IPS-20b (cell line): ENCODE data around the gene MAP3K7CL.

Source experiments
- H3K27ac ChIP-seq: one replicate; pipeline ENCODE4 v1.5.1; 2013; ENCODE audit warnings: low read length
- H3K27me3 ChIP-seq: 2 replicates; pipeline ENCODE4 v1.6.1; 2013; ENCODE audit warnings: mild to moderate bottlenecking, low read length, inconsistent platforms; ENCODE audit not compliant: insufficient read depth
- H3K36me3 ChIP-seq: 2 replicates; pipeline ENCODE4 v1.6.1; 2013; ENCODE audit warnings: low read depth, mild to moderate bottlenecking, inconsistent platforms, low read length, moderate library complexity; ENCODE audit not compliant: insufficient read depth
- H3K4me1 ChIP-seq: 2 replicates; pipeline ENCODE4 v1.6.1; 2013; ENCODE audit warnings: mild to moderate bottlenecking, control low read depth, inconsistent platforms, low read length, moderate library complexity; ENCODE audit not compliant: insufficient read depth
- H3K4me3 ChIP-seq: 2 replicates; pipeline ENCODE4 v1.5.1; 2013; ENCODE audit warnings: mild to moderate bottlenecking, low read length, inconsistent platforms
- H3K9ac ChIP-seq: 2 replicates; pipeline ENCODE4 v1.6.1; 2013; ENCODE audit warnings: low read depth, mild to moderate bottlenecking, inconsistent platforms, low read length, moderate library complexity
- H3K9me3 ChIP-seq: 2 replicates; pipeline ENCODE4 v1.6.1; 2013; ENCODE audit warnings: mild to moderate bottlenecking, low read depth, low read length, inconsistent platforms; ENCODE audit not compliant: insufficient read depth

MAP3K7CL gene

GRCh38 chr21:29187944-29188343 lies 57.5 kb downstream of the MAP3K7CL start:
- H3K9ac ChIP-seq = no peak overlapping the region
- no peak overlapping the region for H3K4me3 ChIP-seq
- no peaks in the 10 kb centered on the region for H3K36me3 ChIP-seq
- H3K4me1 ChIP-seq = peaks cover under 1% of the 10 kb centered on the region; the same call in 1 of the 2 replicates
- H3K9me3 ChIP-seq = no peaks in the 10 kb centered on the region
- H3K27me3 ChIP-seq = no peaks in the 10 kb centered on the region
- no peak overlapping the region for H3K27ac ChIP-seq

GRCh38 chr21:29189353-29189752 lies 58.9 kb downstream of the MAP3K7CL start:
- Histone ChIP-seq H3K36me3 (no peaks in the 10 kb centered on the region), H3K27me3 (no peaks in the 10 kb centered on the region), H3K27ac (no peak overlapping the region), H3K4me1 (peaks cover 5% of the 10 kb centered on the region), H3K9me3 (no peaks in the 10 kb centered on the region), H3K4me3 (no peak overlapping the region), H3K9ac (no peak overlapping the region)

- Histone ChIP-seq H3K36me3 (no peaks in the 10 kb centered on the region), H3K27me3 (no peaks in the 10 kb centered on the region), H3K9ac (no peak overlapping the region), H3K9me3 (no peaks in the 10 kb centered on the region), H3K4me3 (no peak overlapping the region), H3K4me1 (peaks cover 8% of the 10 kb centered on the region), H3K27ac (no peak overlapping the region)
These were observed 60.5 kb downstream of the MAP3K7CL start for GRCh38 chr21:29190923-29191331.

GRCh38 chr21:29193072-29193471 lies 62.6 kb downstream of the MAP3K7CL start:
- Histone ChIP-seq H3K4me1 (peaks cover 8% of the 10 kb centered on the region), H3K9ac (no peak overlapping the region), H3K36me3 (no peaks in the 10 kb centered on the region), H3K4me3 (no peak overlapping the region), H3K27ac (no peak overlapping the region), H3K27me3 (no peaks in the 10 kb centered on the region), H3K9me3 (no peaks in the 10 kb centered on the region)

GRCh38 chr21:29193901-29194300 lies 63.5 kb downstream of the MAP3K7CL start:
- H3K9me3 ChIP-seq = 0 out of 2 replicates have a peak, but pooled peaks cover 3% of the 10 kb centered on the region

GRCh38 chr21:29194342-29194741 lies 63.9 kb downstream of the MAP3K7CL start:
- no peak overlapping the region for H3K9ac ChIP-seq

More at GRCh38 chr21:29193901-29194300, 63.5 kb downstream of the MAP3K7CL start:
- H3K4me1 ChIP-seq = peaks cover 8% of the 10 kb centered on the region
- no peaks in the 10 kb centered on the region for H3K27me3 ChIP-seq
- H3K36me3 ChIP-seq = no peaks in the 10 kb centered on the region
- H3K4me3 ChIP-seq = no peak overlapping the region
- no peak overlapping the region for H3K9ac ChIP-seq
- H3K27ac ChIP-seq = no peak overlapping the region

GRCh38 chr21:29194847-29195246 lies 64.4 kb downstream of the MAP3K7CL start:
- Histone ChIP-seq H3K27ac (no peak overlapping the region), H3K27me3 (no peaks in the 10 kb centered on the region), H3K9me3 (peaks cover 9% of the 10 kb centered on the region; the same call in 1 of the 2 replicates), H3K36me3 (no peaks in the 10 kb centered on the region), H3K9ac (no peak overlapping the region), H3K4me1 (peaks cover 8% of the 10 kb centered on the region), H3K4me3 (peak overlapping the region; percentile 28; the same call in 1 of the 2 replicates)

More at GRCh38 chr21:29194342-29194741, 63.9 kb downstream of the MAP3K7CL start:
- peaks cover 8% of the 10 kb centered on the region for H3K4me1 ChIP-seq
- H3K27me3 ChIP-seq = no peaks in the 10 kb centered on the region
- H3K36me3 ChIP-seq = no peaks in the 10 kb centered on the region
- peak overlapping the region; percentile 28; the same call in 1 of the 2 replicates for H3K4me3 ChIP-seq
- H3K9me3 ChIP-seq = peaks cover 8% of the 10 kb centered on the region; the same call in 1 of the 2 replicates
- H3K27ac ChIP-seq = no peak overlapping the region

GRCh38 chr21:29195981-29196669 lies 65.7 kb downstream of the MAP3K7CL start:
- no peaks in the 10 kb centered on the region for H3K27me3 ChIP-seq
- no peak overlapping the region for H3K9ac ChIP-seq
- no peak overlapping the region for H3K4me3 ChIP-seq
- H3K27ac ChIP-seq = no peak overlapping the region
- no peaks in the 10 kb centered on the region for H3K36me3 ChIP-seq
- H3K9me3 ChIP-seq = peaks cover 19% of the 10 kb centered on the region
- peaks cover 8% of the 10 kb centered on the region for H3K4me1 ChIP-seq

GRCh38 chr21:29196670-29197191 lies 66.3 kb downstream of the MAP3K7CL start:
- Histone ChIP-seq H3K9me3 (peaks cover 25% of the 10 kb centered on the region), H3K27me3 (no peaks in the 10 kb centered on the region), H3K36me3 (no peaks in the 10 kb centered on the region), H3K4me3 (no peak overlapping the region), H3K4me1 (peaks cover 8% of the 10 kb centered on the region), H3K27ac (no peak overlapping the region), H3K9ac (no peak overlapping the region)

GRCh38 chr21:29201186-29201585 lies 70.7 kb downstream of the MAP3K7CL start:
- Histone ChIP-seq H3K27me3 (no peaks in the 10 kb centered on the region), H3K9me3 (peaks cover 27% of the 10 kb centered on the region), H3K4me1 (no peaks in the 10 kb centered on the region), H3K9ac (no peak overlapping the region), H3K4me3 (no peak overlapping the region), H3K36me3 (no peaks in the 10 kb centered on the region), H3K27ac (no peak overlapping the region)

- peaks cover 18% of the 10 kb centered on the region for H3K9me3 ChIP-seq
- H3K4me3 ChIP-seq = no peak overlapping the region
- no peaks in the 10 kb centered on the region for H3K36me3 ChIP-seq
- H3K27me3 ChIP-seq = no peaks in the 10 kb centered on the region
- no peaks in the 10 kb centered on the region for H3K4me1 ChIP-seq
- no peak overlapping the region for H3K27ac ChIP-seq
- no peak overlapping the region for H3K9ac ChIP-seq
These were observed 74.6 kb downstream of the MAP3K7CL start for GRCh38 chr21:29205009-29205408.

- Histone ChIP-seq H3K9ac (no peak overlapping the region), H3K27ac (no peak overlapping the region), H3K4me3 (no peak overlapping the region), H3K27me3 (no peaks in the 10 kb centered on the region), H3K9me3 (peaks cover 9% of the 10 kb centered on the region), H3K4me1 (no peaks in the 10 kb centered on the region), H3K36me3 (no peaks in the 10 kb centered on the region)
These were observed 75.5 kb downstream of the MAP3K7CL start for GRCh38 chr21:29205988-29206387.
